A549 (cell line): ENCODE data around the gene MRPL44.
A peak's percentile ranks its signal among the peaks of the same experiment; 100 is the strongest.

ENCODE experiments used
- CHD2 ChIP-seq: fragments of 150-350 bp; IDR thresholded peaks from 2 replicates; pipeline ENCODE4 v1.6.1; 2014; ENCODE audit warnings: low read length; ENCODE audit not compliant: partially characterized antibody
- POLR2A ChIP-seq: IDR thresholded peaks from 2 replicates; pipeline ENCODE4 v1.6.1; 2012; ENCODE audit warnings: mild to moderate bottlenecking, low read length
- SMC3 ChIP-seq: fragments of >200 bp; sonication (Bioruptor Twin); formaldehyde crosslinking; IDR thresholded peaks from 3 replicates; pipeline ENCODE4 v1.6.1; 2018; ENCODE audit warnings: inconsistent platforms
- ZC3H11A ChIP-seq: fragments of 450-650 bp; IDR thresholded peaks from 2 replicates; pipeline ENCODE4 v1.6.1; 2014; ENCODE audit warnings: antibody characterized with exemption, mild to moderate bottlenecking

- TF ChIP-seq ZC3H11A (no peak), POLR2A (no peak), SMC3 (peak; percentile 39; the same call in 1 of the 3 replicates), CHD2 (no peak)
Measured at GRCh38 chr2:223989206-223989855, 32.1 kb downstream of the MRPL44 start.
